HG03196 (cell line): Measurements from ENCODE around the gene KRTAP19-3.
"Not testable (repeated sequence)": the region's sequence is repeated elsewhere in the genome, so short reads cannot be mapped to it uniquely, and the experiment has no call there.

Experiments
- ATAC-seq: cut with Tn5 transposase; IDR thresholded peaks from one replicate; pipeline ENCODE4 v1.9.1; 2021; ENCODE audit not compliant: unreplicated experiment

KRTAP19-3 gene

GRCh38 chr21:30491963-30492428 is at the start of gene KRTAP19-3:
KRTAP19-3 (minus strand) TSS chr21:30492013; CDS start chr21:30491957, 56 bp downstream.
- no peak for ATAC-seq

GRCh38 chr21:30518876-30519275 is 27.1 kb upstream of the KRTAP19-3 start:
- no peak for ATAC-seq

GRCh38 chr21:30515681-30516080 is 23.9 kb upstream of the KRTAP19-3 start:
- no peak for ATAC-seq

GRCh38 chr21:30505621-30506205 is 13.9 kb upstream of the KRTAP19-3 start:
- not testable (repeated sequence) for ATAC-seq

DNA sequence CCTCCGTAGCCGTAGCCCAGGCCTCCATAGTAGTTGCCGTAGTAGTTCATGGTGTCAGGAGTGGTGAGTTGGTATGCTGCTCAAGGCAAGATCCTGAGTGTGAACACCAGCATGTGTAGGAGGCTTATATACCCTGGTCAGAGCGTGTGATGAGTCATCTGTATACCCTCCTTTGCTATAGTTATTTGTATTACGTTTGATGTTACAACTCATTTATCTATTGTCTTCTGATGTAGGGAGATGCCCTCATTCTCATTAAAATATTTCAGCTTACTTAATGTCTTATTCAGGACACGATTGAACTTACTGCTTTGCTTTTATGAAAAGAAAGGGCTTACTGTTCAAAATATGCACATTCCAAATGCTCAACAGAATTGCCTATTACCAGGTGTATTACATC is 10.2 kb upstream of the KRTAP19-3 start, which contains the start of gene KRTAP19-5:
Gene KRTAP19-5 (minus strand): TSS at position 101 of the 400 bp plus-strand sequence. CDS start 51 bp downstream, at position 50.
- ATAC-seq, result no peak

DNA sequence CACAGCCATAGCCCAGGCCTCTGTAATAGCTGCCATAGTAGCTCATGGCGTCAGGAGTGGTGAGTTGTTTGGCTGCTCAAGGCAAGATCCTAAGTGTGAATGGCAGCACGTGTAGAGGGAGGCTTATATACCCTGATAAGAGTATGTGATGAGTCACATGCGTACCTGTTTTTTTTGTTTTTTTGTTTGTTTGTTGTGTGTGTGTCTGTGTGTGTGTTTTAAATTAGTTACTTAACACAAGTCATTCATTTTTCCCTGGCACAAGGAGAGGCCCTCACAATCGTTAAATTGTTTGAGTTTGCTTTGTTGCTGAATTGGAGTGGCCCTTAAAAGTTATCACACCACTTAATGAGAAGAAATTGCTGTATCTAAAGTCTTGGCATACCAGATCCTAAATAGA is 5.3 kb upstream of the KRTAP19-3 start, which contains the start of gene KRTAP19-4:
Gene KRTAP19-4 (minus strand): TSS at position 101 of the 400 bp plus-strand sequence. CDS start 55 bp downstream, at position 46.
- ATAC-seq, result no peak

- ATAC-seq, result no peak
These were observed 4.5 kb downstream of the KRTAP19-3 start, which contains the start of gene KRTAP19-2 for GRCh38 chr21:30487336-30487735. KRTAP19-2 (minus strand) TSS chr21:30487436; CDS start chr21:30487348, 88 bp downstream.

GRCh38 chr21:30486180-30486579 is 5.6 kb downstream of the KRTAP19-3 start:
- no peak for ATAC-seq

- ATAC-seq, result no peak
These were observed 9.7 kb downstream of the KRTAP19-3 start for GRCh38 chr21:30482130-30482529.

GRCh38 chr21:30480145-30480544 is 11.7 kb downstream of the KRTAP19-3 start, which contains the start of gene KRTAP19-1:
KRTAP19-1 (minus strand) TSS chr21:30480367; CDS start chr21:30480317, 50 bp downstream.
- ATAC-seq, result no peak

DNA sequence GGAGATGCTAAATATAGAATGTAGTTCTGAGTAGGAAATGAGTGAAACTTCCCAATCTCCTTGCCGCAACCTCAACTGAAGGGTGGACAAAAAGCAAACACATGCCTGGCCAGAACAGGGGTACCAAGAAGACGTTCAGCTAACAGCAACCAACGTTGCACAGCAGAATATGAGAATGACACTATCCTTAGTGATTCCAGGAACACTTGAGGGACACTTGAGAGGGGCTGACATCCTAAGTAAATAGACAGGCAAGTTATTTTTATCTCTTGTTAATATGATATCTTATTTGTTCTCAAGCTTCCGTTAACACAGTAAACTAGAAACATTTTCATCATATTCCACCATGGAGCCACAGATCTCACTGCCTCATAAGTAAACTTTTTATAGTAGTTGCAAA is 12.6 kb downstream of the KRTAP19-3 start:
- no peak for ATAC-seq

DNA sequence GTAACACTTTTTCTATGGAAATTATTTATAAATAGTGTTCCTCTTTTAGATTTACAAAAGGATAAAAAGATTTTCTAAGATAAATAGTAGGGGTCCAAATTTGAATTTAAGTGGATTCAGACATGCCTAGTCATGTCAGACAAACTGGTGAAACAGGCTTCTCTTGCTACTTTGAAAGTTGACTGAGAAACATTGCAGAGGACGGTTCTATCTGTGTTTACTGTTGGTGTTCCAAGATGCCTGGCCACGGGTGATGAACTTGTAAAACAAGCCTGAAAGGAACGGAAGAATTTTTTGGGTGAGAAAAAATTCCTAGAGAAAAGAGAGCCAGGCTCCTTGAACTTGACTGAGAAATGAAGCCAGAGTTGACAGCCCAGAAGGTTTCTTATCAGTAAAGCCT is 13.8 kb downstream of the KRTAP19-3 start:
- ATAC-seq, result no peak

- ATAC-seq, result no peak
These were observed 22.7 kb downstream of the KRTAP19-3 start for GRCh38 chr21:30468900-30469714.

DNA sequence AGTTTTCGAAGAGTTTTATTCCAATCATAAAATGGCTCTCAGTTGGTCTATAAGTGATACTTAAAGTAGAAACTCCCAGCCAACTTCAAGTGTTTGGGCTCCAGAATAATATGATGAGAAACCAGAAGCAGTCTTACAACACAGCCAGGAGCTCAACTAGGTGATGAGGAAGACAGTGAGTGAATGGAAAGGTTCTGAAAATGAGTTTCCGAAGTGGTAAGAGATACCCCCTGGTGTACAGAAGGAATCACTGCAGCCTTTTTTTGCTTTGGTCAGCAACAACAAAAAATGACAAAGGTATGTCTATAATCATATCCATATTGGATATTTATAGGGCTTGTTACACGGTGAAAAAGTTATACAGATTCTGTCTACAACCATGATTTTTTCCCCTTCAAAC is 28.1 kb downstream of the KRTAP19-3 start:
- no peak for ATAC-seq

DNA sequence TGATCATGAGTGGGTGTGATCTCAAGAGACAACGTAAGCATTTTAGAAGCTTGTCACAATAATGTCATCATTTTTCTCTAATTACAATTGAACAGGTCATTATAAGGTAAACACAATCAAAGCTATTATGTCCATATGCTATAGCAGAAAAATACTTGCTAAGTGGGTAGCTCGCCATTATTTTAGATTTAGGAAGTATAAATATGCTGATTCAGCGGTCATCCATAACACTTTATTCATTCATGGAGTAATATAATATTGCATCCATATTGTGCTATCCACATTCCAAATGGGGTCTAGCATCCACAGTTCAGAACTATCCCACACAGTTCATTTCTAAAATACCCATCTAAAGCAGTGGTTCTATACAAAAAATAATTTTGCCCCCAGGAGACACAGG is 43.3 kb downstream of the KRTAP19-3 start:
- ATAC-seq, result no peak

DNA sequence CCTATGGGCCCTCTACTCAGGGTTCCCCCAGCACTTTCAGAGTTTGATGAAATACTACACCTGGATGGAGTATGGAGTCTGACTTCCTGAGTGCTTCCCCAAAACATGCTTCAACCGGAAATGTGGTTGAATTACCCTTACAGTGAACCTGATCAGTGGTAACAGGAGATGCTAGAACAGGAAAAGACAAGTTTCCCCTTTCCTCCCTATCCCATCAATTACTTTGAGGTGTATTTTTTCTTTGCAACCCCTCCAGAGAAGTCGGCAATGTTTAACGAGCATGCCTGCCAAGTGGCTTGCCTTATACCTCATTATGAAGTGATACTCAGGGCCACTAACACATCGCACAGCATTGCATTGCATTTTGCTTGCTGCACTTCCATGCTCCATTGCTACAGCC is 44.8 kb downstream of the KRTAP19-3 start:
- no peak for ATAC-seq

GRCh38 chr21:30444204-30444603 is 47.6 kb downstream of the KRTAP19-3 start:
- no peak for ATAC-seq

- no peak for ATAC-seq
These were observed 48.6 kb downstream of the KRTAP19-3 start for GRCh38 chr21:30443226-30443625.
